HL-60 (cell line): ENCODE results near the gene SLC44A3.

Experiments used
- DNase-seq, 2 experiments: peaks; one replicate each; pipeline ENCODE4 v3.0.0-alpha.2; 2010 to 2020; ENCODE audit warnings: low read depth in 1 of 2, low spot score in 1 of 2
- H3K27ac ChIP-seq: fragments of 250-450 bp; sonication (Bioruptor Pico); replicated peaks from 2 replicates; pipeline ENCODE4 v1.5.1; 2020; ENCODE audit warnings: mild to moderate bottlenecking, moderate library complexity
- H3K27me3 ChIP-seq: fragments of 250-450 bp; sonication (Bioruptor Pico); 2 replicates; pipeline ENCODE4 v1.5.1; 2021; ENCODE audit warnings: mild to moderate bottlenecking, moderate library complexity; ENCODE audit not compliant: insufficient read depth, poor library complexity, severe bottlenecking
- H3K4me3 ChIP-seq: replicated peaks from 2 replicates; pipeline ENCODE4 v1.5.1; 2011; ENCODE audit warnings: mild to moderate bottlenecking, control low read depth, low read length; ENCODE audit not compliant: insufficient read depth
- GABPA ChIP-seq: IDR thresholded peaks from 2 replicates; pipeline ENCODE4 v1.6.1; 2012; ENCODE audit warnings: low read depth
- POLR2AphosphoS5 ChIP-seq: IDR thresholded peaks from 2 replicates; pipeline ENCODE4 v1.6.1; 2012; ENCODE audit warnings: low read depth
- SPI1 ChIP-seq: IDR thresholded peaks from 2 replicates; pipeline ENCODE4 v1.6.1; 2012; ENCODE audit warnings: low read depth, mild to moderate bottlenecking, borderline replicate concordance
- TF ChIP-seq, protein P1 (sequence below): IDR thresholded peaks from 2 replicates; pipeline ENCODE4 v1.6.1; 2012; ENCODE audit warnings: low read depth; ENCODE audit not compliant: insufficient replicate concordance
- TF ChIP-seq, protein P2 (sequence below): IDR thresholded peaks from one replicate; pipeline ENCODE4 v1.5.1; 2011; ENCODE audit warnings: low read length, control low read depth, inconsistent platforms; ENCODE audit not compliant: insufficient read depth

Gene SLC44A3

DNA sequence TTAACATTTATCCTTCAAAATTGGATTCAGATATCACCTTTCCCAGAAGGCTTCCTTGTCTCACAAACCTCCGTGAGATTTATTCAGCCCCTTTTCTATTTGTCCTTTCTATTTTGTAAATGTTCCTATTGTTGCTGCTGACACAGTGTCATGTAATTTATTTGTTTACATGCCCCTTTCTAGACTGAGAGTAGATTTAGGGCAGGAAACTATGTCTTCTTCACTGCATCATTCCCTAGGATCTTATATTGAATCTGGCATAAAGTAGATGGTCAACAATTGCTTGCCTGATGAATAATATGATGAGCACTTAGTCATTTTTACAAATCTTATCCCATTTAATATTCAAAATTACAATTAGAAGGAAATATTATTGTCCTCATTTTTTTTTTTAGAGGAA, 114.9 kb downstream of the SLC44A3 start:
- TF ChIP-seq POLR2AphosphoS5 (no peak), GABPA (no peak), SPI1 (no peak)
- TF ChIP-seq, protein P1, sequence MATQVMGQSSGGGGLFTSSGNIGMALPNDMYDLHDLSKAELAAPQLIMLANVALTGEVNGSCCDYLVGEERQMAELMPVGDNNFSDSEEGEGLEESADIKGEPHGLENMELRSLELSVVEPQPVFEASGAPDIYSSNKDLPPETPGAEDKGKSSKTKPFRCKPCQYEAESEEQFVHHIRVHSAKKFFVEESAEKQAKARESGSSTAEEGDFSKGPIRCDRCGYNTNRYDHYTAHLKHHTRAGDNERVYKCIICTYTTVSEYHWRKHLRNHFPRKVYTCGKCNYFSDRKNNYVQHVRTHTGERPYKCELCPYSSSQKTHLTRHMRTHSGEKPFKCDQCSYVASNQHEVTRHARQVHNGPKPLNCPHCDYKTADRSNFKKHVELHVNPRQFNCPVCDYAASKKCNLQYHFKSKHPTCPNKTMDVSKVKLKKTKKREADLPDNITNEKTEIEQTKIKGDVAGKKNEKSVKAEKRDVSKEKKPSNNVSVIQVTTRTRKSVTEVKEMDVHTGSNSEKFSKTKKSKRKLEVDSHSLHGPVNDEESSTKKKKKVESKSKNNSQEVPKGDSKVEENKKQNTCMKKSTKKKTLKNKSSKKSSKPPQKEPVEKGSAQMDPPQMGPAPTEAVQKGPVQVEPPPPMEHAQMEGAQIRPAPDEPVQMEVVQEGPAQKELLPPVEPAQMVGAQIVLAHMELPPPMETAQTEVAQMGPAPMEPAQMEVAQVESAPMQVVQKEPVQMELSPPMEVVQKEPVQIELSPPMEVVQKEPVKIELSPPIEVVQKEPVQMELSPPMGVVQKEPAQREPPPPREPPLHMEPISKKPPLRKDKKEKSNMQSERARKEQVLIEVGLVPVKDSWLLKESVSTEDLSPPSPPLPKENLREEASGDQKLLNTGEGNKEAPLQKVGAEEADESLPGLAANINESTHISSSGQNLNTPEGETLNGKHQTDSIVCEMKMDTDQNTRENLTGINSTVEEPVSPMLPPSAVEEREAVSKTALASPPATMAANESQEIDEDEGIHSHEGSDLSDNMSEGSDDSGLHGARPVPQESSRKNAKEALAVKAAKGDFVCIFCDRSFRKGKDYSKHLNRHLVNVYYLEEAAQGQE: no peak
- TF ChIP-seq, protein P2, sequence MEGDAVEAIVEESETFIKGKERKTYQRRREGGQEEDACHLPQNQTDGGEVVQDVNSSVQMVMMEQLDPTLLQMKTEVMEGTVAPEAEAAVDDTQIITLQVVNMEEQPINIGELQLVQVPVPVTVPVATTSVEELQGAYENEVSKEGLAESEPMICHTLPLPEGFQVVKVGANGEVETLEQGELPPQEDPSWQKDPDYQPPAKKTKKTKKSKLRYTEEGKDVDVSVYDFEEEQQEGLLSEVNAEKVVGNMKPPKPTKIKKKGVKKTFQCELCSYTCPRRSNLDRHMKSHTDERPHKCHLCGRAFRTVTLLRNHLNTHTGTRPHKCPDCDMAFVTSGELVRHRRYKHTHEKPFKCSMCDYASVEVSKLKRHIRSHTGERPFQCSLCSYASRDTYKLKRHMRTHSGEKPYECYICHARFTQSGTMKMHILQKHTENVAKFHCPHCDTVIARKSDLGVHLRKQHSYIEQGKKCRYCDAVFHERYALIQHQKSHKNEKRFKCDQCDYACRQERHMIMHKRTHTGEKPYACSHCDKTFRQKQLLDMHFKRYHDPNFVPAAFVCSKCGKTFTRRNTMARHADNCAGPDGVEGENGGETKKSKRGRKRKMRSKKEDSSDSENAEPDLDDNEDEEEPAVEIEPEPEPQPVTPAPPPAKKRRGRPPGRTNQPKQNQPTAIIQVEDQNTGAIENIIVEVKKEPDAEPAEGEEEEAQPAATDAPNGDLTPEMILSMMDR: no peak
- H3K27me3 ChIP-seq: peaks cover 3% of the 10 kb centered on the region
- no peak for DNase-seq
- no peak overlapping the region for H3K27ac ChIP-seq
- H3K4me3 ChIP-seq: no peak overlapping the region

DNA sequence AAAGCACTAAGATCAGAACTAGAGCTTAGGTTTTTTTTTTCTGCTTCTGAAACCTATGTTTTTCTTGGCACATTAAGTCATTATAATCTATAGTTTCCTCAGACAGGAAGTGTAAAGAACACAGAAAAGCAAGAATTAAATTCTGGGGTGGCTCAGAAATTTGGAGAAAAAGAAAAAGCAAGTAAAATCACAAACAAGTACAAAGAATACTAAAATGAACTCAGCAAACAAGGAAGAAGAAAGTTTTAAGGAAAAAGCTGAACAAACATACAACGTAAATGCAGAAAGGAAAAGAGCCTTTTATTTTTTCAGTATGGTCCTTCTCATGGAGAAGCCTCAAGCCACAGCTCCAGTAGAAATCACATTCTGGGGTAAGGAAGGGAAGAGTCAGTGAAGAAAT, 115.3 kb downstream of the SLC44A3 start:
- no peak for TF ChIP-seq GABPA
- TF ChIP-seq, protein P2: no peak
- no peak for TF ChIP-seq SPI1
- no peak for TF ChIP-seq POLR2AphosphoS5
- TF ChIP-seq, protein P1: no peak
- Histone ChIP-seq H3K4me3 (no peak overlapping the region), H3K27ac (no peak overlapping the region), H3K27me3 (peaks cover 3% of the 10 kb centered on the region)
- DNase-seq: no peak

DNA sequence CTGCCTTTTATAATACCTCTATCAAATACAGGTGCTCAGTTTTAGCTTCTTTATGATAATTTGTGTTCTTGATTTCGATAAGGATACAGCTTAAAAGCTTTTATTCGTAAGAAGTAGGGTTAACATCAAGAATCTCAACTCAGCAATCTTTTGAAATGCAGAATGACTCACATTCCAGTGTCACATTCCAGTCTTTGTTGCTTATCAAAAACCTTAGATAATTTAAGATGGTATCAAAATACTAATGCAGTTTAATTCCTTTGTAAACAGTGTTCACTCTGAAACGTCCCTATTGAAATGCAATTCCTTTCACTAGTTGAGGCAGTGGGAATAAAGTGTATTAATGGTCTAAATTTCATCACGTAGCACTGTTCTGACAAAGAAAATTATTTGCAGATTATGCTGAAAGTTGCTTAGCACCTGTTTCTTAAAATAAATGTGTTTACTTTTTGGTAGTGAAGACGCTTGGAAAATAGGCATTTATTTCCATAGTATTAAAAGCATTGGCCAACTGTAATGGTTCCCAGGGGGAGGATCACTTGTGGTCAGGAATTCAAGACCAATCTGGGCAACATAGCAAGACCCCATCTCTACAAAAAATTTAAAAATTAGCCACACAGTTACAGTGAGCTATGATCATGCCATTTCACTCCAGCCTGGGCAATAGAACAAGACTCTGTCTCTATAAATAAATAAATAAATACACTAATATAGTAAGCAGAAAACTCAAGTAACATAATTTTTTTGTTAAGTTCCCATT, 116.9 kb downstream of the SLC44A3 start:
- TF ChIP-seq SPI1: no peak
- no peak for TF ChIP-seq POLR2AphosphoS5
- TF ChIP-seq, protein P2: no peak
- TF ChIP-seq GABPA: no peak
- TF ChIP-seq, protein P1: no peak
- DNase-seq: no peak
- H3K27me3 ChIP-seq: peaks cover 3% of the 10 kb centered on the region
- H3K27ac ChIP-seq: no peak overlapping the region
- no peak overlapping the region for H3K4me3 ChIP-seq
